Cardiac fibroblast (primary cell): ENCODE measurements around the gene PHAF1.

Source experiments
- DNase-seq, 2 donors: peaks; one replicate each; pipeline versions ENCODE4 v3.0.0 to v3.0.0-alpha.2; 2010; ENCODE audit warnings: low read depth in 2 of 2
- H3K4me3 ChIP-seq, 2 donors: replicated peaks in 1 of 2; 1 replicate in 1 of 2; 2 replicates in 1 of 2; pipeline ENCODE4 v1.5.1; 2011; ENCODE audit warnings: low read depth in 2 of 2, low read length in 2 of 2, mild to moderate bottlenecking in 2 of 2, moderate library complexity in 1 of 2
- CTCF ChIP-seq: IDR thresholded peaks from one replicate; pipeline ENCODE4 v1.5.1; 2011; ENCODE audit warnings: low read depth, mild to moderate bottlenecking, low read length, inconsistent platforms

Gene PHAF1

GRCh38 chr16:67166598-67167168 is 56.9 kb downstream of the PHAF1 start:
- H3K4me3 ChIP-seq = no peak overlapping the region
- no peak for TF ChIP-seq CTCF
- no peak for DNase-seq

GRCh38 chr16:67167588-67167987 is 57.8 kb downstream of the PHAF1 start:
- H3K4me3 ChIP-seq = no peak overlapping the region
- TF ChIP-seq CTCF = no peak
- DNase-seq = no peak

- DNase-seq = no peak
- no peak overlapping the region for H3K4me3 ChIP-seq
- TF ChIP-seq CTCF = no peak
Observed at GRCh38 chr16:67169011-67169451, 59.3 kb downstream of the PHAF1 start.

GRCh38 chr16:67169642-67170167 is 60.0 kb downstream of the PHAF1 start:
- peak; percentile 66 for TF ChIP-seq CTCF
- DNase-seq = peak in 1 of 2 donors; percentile 32
- H3K4me3 ChIP-seq = peak overlapping the region; percentile 32 to 44

GRCh38 chr16:67170168-67170948 is 60.6 kb downstream of the PHAF1 start, which contains the start of gene NOL3:
NOL3 (plus strand) TSS chr16:67170538.
- peak within 1 kb of the TSS; percentile 32 to 44 for H3K4me3 ChIP-seq
- peak; percentile 23 for TF ChIP-seq CTCF
- peak; percentile 78 to 92 for DNase-seq

GRCh38 chr16:67170949-67171649 is 61.4 kb downstream of the PHAF1 start:
- H3K4me3 ChIP-seq = peak overlapping the region; percentile 23 to 44
- no peak for DNase-seq
- TF ChIP-seq CTCF = no peak
